VCaP (cell line): ENCODE measurements around the gene CLEC12A.
A peak's percentile ranks its signal among the peaks of the same experiment; 100 is the strongest.
"Not testable (repeated sequence)": the region's sequence is repeated elsewhere in the genome, so short reads cannot be mapped to it uniquely, and the experiment has no call there.

Experiments used
- H3K27ac ChIP-seq: fragments of 450-650 bp; 2 replicates; pipeline ENCODE4 v1.5.1; 2017
- TF ChIP-seq, protein P1 (sequence below): fragments of 450-650 bp; conservative IDR thresholded peaks from 2 replicates; pipeline ENCODE4 v1.5.1; 2017; ENCODE audit warnings: mild to moderate bottlenecking, moderate library complexity

The CLEC12A gene

DNA sequence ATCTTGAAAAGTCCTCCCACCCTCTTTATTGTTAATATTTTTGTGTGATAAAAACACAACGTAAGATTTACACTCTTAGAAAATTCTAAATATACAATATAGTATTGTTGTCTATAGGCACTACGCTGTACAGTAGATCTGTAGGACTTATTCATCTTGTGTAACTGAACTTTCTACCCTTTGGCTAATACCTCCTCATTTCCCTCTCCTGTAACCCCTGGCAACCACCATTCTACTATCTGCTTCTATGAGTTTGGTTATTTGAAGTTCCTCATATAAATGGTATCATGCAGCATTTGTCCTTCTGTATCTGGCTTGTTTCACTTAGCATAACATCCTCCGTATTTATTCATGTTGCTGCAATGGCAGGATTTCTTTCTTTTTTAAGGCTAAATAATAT, 54.0 kb downstream of the CLEC12A start:
- TF ChIP-seq, protein P1, sequence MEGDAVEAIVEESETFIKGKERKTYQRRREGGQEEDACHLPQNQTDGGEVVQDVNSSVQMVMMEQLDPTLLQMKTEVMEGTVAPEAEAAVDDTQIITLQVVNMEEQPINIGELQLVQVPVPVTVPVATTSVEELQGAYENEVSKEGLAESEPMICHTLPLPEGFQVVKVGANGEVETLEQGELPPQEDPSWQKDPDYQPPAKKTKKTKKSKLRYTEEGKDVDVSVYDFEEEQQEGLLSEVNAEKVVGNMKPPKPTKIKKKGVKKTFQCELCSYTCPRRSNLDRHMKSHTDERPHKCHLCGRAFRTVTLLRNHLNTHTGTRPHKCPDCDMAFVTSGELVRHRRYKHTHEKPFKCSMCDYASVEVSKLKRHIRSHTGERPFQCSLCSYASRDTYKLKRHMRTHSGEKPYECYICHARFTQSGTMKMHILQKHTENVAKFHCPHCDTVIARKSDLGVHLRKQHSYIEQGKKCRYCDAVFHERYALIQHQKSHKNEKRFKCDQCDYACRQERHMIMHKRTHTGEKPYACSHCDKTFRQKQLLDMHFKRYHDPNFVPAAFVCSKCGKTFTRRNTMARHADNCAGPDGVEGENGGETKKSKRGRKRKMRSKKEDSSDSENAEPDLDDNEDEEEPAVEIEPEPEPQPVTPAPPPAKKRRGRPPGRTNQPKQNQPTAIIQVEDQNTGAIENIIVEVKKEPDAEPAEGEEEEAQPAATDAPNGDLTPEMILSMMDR: no peak
- no peak overlapping the region for H3K27ac ChIP-seq

DNA sequence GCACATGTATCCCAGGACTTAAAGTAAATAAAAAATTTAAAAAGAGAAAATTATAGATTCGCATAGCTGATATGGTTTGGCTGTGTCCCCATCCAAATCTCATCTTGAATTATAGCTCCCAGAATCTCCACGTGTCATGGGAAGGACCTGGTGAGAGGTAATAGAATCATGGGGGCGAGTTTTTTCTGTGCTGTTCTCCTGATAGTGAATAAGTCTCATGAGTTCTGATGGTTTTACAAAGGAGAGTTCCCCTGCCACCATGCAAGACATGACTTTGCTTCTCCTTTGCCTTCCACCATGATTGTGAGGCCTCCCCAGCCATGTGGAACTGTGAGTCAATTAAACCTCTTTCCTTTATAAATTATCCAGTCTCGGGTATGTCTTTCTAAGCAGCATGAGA, 55.5 kb downstream of the CLEC12A start:
- not testable (repeated sequence) for H3K27ac ChIP-seq

DNA sequence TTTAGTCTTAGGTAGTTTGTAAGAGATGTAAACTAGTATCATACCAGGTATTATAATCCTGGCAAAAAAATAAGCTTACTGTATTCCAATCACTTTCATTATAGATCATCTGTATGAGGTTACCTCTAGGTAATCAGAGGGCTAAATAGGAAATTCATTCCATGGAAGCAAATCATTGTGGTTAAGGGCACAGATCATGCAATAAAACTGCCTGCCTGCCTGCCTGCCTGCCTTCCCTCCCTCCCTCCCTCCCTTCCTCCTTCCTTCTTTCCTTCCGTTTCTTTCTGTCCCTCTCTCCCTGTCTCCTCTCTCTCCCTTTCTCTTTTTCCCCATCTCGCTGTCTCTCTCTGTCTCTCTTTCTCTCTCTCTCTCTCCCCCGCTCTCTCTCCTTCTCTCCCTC, 56.1 kb downstream of the CLEC12A start:
- H3K27ac ChIP-seq: no peak overlapping the region
- TF ChIP-seq, protein P1: no peak

DNA sequence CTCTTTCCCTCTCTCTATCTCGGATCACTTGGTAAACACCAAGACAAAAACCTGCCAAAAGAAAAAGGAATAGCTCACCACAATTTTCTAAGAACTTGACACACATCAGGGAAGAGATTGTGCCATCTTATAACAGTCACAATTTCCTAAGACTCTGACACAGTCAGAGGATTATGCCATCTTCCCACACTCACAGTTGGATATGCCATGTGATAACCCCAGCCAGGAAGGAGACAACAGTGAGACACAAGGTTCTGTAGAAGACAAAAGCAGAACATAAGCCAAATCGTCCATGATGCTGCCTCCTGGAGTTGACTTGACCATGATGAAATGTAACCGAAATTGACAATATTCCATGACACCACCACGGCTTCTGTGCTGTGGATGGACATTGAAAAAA, 56.5 kb downstream of the CLEC12A start:
- H3K27ac ChIP-seq: no peak overlapping the region
- TF ChIP-seq, protein P1: 0 out of 2 replicates have a peak, but pooled peaks have one; percentile 7

DNA sequence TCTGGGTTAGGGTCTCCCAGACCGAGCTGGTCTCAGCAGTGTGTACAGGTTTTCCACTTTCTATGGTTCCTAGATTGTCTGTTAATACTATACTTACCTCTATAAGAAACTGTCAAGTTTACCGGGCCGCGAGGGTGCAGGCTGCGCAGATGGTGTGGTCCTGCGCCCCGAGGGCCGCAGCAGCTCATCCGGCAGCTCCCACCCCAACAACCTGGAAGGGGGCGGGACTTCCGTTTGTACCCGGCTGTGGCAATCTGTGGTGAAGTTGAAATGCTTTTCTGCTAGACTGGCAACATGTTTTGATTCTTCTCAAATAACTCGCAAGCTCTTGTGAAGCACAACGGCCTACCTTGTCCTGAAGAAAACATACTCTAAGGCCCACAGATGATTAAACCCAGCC, 59.2 kb downstream of the CLEC12A start, which contains the start of gene CLEC9A:
Gene CLEC9A, plus strand, starts transcription at position 237 of the 400 bp plus-strand sequence. CDS start 22,006 bp downstream, outside the sequence.
- TF ChIP-seq, protein P1: no peak
- H3K27ac ChIP-seq: no peak within 1 kb of the TSS

DNA sequence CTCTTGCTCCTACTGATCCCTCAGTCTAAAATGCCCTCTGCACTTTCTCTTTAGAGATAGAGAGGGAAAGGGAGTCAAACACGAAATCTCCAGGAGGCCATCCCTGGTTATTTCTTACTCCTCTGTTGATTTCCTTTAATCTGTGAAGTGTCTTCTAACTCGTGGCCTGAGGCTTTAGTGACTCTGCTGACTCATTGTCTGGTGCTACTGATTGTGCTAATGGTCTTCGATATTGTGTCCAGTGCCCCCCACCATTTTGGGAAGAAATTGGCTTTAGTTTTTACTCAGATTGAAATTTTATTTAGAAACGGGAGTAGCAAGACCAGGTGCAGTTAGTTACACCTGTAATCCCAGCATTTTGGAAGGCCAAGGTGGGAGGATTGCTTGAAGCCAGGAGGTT, 60.1 kb downstream of the CLEC12A start:
- TF ChIP-seq, protein P1: no peak
- no peak overlapping the region for H3K27ac ChIP-seq

DNA sequence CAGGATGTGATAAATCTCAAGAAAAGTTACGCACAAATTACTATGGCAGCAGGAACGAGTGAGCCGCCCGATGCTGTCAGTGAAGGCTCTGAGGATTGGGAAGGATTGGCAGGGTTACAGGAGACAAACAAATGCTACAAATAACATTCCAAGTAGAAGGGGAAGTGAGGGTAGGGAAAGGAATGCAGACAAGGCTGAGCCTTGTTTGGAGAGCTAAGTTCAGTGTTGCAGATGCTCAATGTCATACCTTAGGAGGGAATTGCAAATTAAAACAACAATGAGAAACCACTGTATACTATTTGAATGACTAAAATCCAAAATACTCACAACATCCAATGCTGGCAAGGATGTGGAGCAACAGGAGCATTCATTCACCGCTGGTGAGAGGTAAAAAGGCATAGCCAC, 60.6 kb downstream of the CLEC12A start:
- TF ChIP-seq, protein P1: no peak
- no peak overlapping the region for H3K27ac ChIP-seq

DNA sequence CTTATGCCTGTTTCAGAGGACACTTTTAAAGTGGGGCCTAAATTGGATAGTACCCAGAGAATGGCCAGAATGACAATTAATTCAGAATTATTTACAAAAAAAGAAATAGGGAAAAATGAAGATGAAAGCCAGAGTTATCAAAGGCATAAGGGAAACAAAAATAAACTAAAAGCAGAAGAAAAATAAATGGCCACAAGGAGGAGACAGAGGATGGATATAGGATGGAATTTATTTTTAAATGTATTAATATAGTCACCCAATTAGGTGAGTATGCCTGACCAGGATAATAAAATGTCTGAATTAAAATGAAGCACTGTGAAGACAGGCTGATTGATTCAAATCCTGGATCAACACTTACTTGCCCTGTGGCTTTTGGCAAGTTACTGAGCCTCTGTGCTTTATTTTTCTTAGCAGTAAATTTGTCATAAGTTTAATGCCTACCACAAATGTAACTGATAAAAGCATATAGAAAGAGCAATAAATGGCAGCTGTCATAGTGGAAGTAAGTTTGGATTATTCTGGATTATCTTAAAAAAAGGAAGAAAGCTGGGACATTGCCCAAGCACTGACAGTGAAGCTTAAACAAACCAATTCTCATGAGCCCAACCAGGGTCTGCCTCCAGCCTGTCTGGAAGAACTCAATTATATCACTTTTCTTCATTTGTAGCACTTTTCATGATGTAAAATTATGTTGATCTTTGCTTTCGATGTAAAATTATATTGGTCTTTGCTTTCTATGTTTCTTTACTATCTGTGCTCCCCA, 62.8 kb downstream of the CLEC12A start:
- TF ChIP-seq, protein P1: peak; percentile 82
- no peak overlapping the region for H3K27ac ChIP-seq
